H9 (cell line): ENCODE data around the gene NR3C2. TPM values are rescaled to one million over a fixed set of nuclear protein-coding genes. Genes with fewer than 3 reads are reported as not detected.

Experiments used
- DNase-seq: peaks from one replicate; pipeline ENCODE4 v3.0.0-alpha.2; 2017
- H2AFZ ChIP-seq: one replicate; pipeline ENCODE4 v1.6.1; 2013; ENCODE audit warnings: mild to moderate bottlenecking, low read length, control low read depth, moderate library complexity
- H2AK5ac ChIP-seq: 2 replicates; pipeline ENCODE4 v1.6.1; 2013; ENCODE audit warnings: low read length, control low read depth, mixed read lengths; ENCODE audit not compliant: insufficient read length
- H2BK120ac ChIP-seq: one replicate; pipeline ENCODE4 v1.6.1; 2013; ENCODE audit warnings: low read depth, mild to moderate bottlenecking, low read length, control low read depth, inconsistent platforms; ENCODE audit not compliant: poor library complexity, severe bottlenecking
- H2BK12ac ChIP-seq: 2 replicates; pipeline ENCODE4 v1.6.1; 2013; ENCODE audit warnings: low read length, control low read depth, mixed read lengths, low read depth; ENCODE audit not compliant: insufficient read length
- H2BK15ac ChIP-seq: 2 replicates; pipeline ENCODE4 v1.6.1; 2013; ENCODE audit warnings: low read depth, low read length, control low read depth
- H2BK20ac ChIP-seq: one replicate; pipeline ENCODE4 v1.6.1; 2013; ENCODE audit warnings: low read depth, mild to moderate bottlenecking, low read length, control low read depth, inconsistent platforms; ENCODE audit not compliant: poor library complexity, severe bottlenecking
- H2BK5ac ChIP-seq: 2 replicates; pipeline ENCODE4 v1.6.1; 2013; ENCODE audit warnings: low read length, control low read depth, mixed read lengths; ENCODE audit not compliant: insufficient read length
- H3K14ac ChIP-seq: 2 replicates; pipeline ENCODE4 v1.6.1; 2013; ENCODE audit warnings: low read length, control low read depth; ENCODE audit not compliant: insufficient read depth
- H3K18ac ChIP-seq: 2 replicates; pipeline ENCODE4 v1.6.1; 2013; ENCODE audit warnings: low read depth, mild to moderate bottlenecking, mixed read lengths, low read length, control low read depth; ENCODE audit not compliant: insufficient read length
- H3K23ac ChIP-seq: 2 replicates; pipeline ENCODE4 v1.6.1; 2013; ENCODE audit warnings: low read length, control low read depth, mixed read lengths, low read depth; ENCODE audit not compliant: insufficient read length
- H3K23me2 ChIP-seq: 2 replicates; pipeline ENCODE4 v1.6.1; 2013; ENCODE audit warnings: low read depth, mild to moderate bottlenecking, mixed read lengths, low read length, control low read depth; ENCODE audit not compliant: insufficient read length, poor library complexity, severe bottlenecking
- H3K27ac ChIP-seq: 2 replicates; pipeline ENCODE4 v1.5.1; 2013; ENCODE audit warnings: low read length, control low read depth, mixed read lengths, low read depth; ENCODE audit not compliant: insufficient read length
- H3K27me3 ChIP-seq: 2 replicates; pipeline ENCODE4 v1.6.1; 2013; ENCODE audit warnings: low read length, control low read depth, inconsistent platforms; ENCODE audit not compliant: insufficient read depth
- H3K4ac ChIP-seq: 2 replicates; pipeline ENCODE4 v1.6.1; 2013; ENCODE audit warnings: low read depth, mild to moderate bottlenecking, control low read depth, inconsistent platforms, low read length, moderate library complexity
- H3K4me1 ChIP-seq: 2 replicates; pipeline ENCODE4 v1.6.1; 2013; ENCODE audit warnings: low read length, control low read depth, inconsistent platforms; ENCODE audit not compliant: insufficient read depth
- H3K4me2 ChIP-seq: 2 replicates; pipeline ENCODE4 v1.6.1; 2013; ENCODE audit warnings: low read length, control low read depth, mixed read lengths; ENCODE audit not compliant: insufficient read length, insufficient read depth
- H3K56ac ChIP-seq: 2 replicates; pipeline ENCODE4 v1.6.1; 2013; ENCODE audit warnings: low read depth, mild to moderate bottlenecking, mixed read lengths, low read length, control low read depth; ENCODE audit not compliant: insufficient read length
- H3K79me1 ChIP-seq: 2 replicates; pipeline ENCODE4 v1.6.1; 2013; ENCODE audit warnings: low read depth, mild to moderate bottlenecking, moderate library complexity, low read length, control low read depth, inconsistent platforms; ENCODE audit not compliant: insufficient read depth, poor library complexity, severe bottlenecking
- H3K79me2 ChIP-seq: 2 replicates; pipeline ENCODE4 v1.6.1; 2013; ENCODE audit warnings: low read length, control low read depth, inconsistent platforms; ENCODE audit not compliant: insufficient read depth
- H3K9ac ChIP-seq: 2 replicates; pipeline ENCODE4 v1.6.1; 2013; ENCODE audit warnings: low read length, control low read depth, mixed read lengths; ENCODE audit not compliant: insufficient read length; ENCODE audit errors: extremely low read depth
- H3K9me3 ChIP-seq: one replicate; pipeline ENCODE4 v1.6.1; 2013; ENCODE audit warnings: low read depth, low read length, inconsistent platforms; ENCODE audit not compliant: control insufficient read depth
- H3T11ph ChIP-seq: one replicate; pipeline ENCODE4 v1.6.1; 2013; ENCODE audit warnings: mild to moderate bottlenecking, low read length, control low read depth, inconsistent platforms
- H4K20me1 ChIP-seq: one replicate; pipeline ENCODE4 v1.6.1; 2013; ENCODE audit not compliant: control insufficient read depth, insufficient read length, insufficient read depth
- H4K5ac ChIP-seq: 2 replicates; pipeline ENCODE4 v1.6.1; 2013; ENCODE audit warnings: low read depth, mild to moderate bottlenecking, mixed read lengths, low read length, control low read depth; ENCODE audit not compliant: insufficient read length
- H4K8ac ChIP-seq: replicated peaks from 2 replicates; pipeline ENCODE4 v1.6.1; 2013; ENCODE audit warnings: low read length, control low read depth, mixed read lengths, low read depth; ENCODE audit not compliant: insufficient read length
- H4K91ac ChIP-seq: 2 replicates; pipeline ENCODE4 v1.6.1; 2013; ENCODE audit warnings: low read depth, mild to moderate bottlenecking, moderate library complexity, mixed read lengths, low read length, control low read depth; ENCODE audit not compliant: insufficient read length
- H3K27ac Mint-ChIP-seq, 3 experiments: 2 replicates in 2 of 3; 3 replicates in 1 of 3; pipeline ENCODE4 v1.8.0; 2020 to 2021; ENCODE audit warnings: mixed read lengths in 3 of 3, mild to moderate bottlenecking in 1 of 3, moderate library complexity in 1 of 3
- H3K27me3 Mint-ChIP-seq: 2 replicates; pipeline ENCODE4 v1.8.0; 2021; ENCODE audit warnings: low read depth, mild to moderate bottlenecking, moderate library complexity, mixed read lengths
- H3K36me3 Mint-ChIP-seq, 3 experiments: 2 replicates in 2 of 3; 3 replicates in 1 of 3; pipeline ENCODE4 v1.8.0; 2020 to 2021; ENCODE audit warnings: low read depth in 3 of 3, mixed read lengths in 3 of 3; ENCODE audit not compliant: insufficient read depth in 1 of 3
- H3K4me1 Mint-ChIP-seq, 2 experiments: 2 replicates each; pipeline ENCODE4 v1.8.0; 2020; ENCODE audit warnings: mixed read lengths in 2 of 2
- H3K4me3 Mint-ChIP-seq, 2 experiments: 2 replicates in 1 of 2; 3 replicates in 1 of 2; pipeline ENCODE4 v1.8.0; 2020 to 2021; ENCODE audit warnings: mild to moderate bottlenecking in 2 of 2, mixed read lengths in 2 of 2, moderate library complexity in 1 of 2
- H3K9me3 Mint-ChIP-seq, 2 experiments: 2 replicates in 1 of 2; 3 replicates in 1 of 2; pipeline ENCODE4 v1.8.0; 2020; ENCODE audit warnings: mild to moderate bottlenecking in 2 of 2, mixed read lengths in 2 of 2, moderate library complexity in 1 of 2
- CTCF ChIP-seq: fragments of 200-600 bp; sonication (generic); conservative IDR thresholded peaks from 3 replicates; pipeline ENCODE4 v1.8.0; 2021; ENCODE audit warnings: antibody characterized with exemption, mild to moderate bottlenecking
- WGBS: extraction: QIAGEN DNeasy Blood & Tissue Kit; methylation state at CpG from one replicate; pipeline ENCODE4 v1.1.7; 2013; ENCODE audit warnings: missing lambda C conversion rate, low lambda C conversion rate, mixed read lengths; ENCODE audit not compliant: insufficient read length; ENCODE audit errors: extremely low coverage; 5-methylcytosine and 5-hydroxymethylcytosine counted together
- total RNA-seq: library from RNA; stranded (reverse); gene quantifications from 2 replicates; pipeline ENCODE4 v1.2.1, GENCODE V29; 2021

NR3C2 gene
- total RNA-seq, 1 experiment from 2014 or later = 1.4 TPM

GRCh38 chr4:148079961-148080360, 362.3 kb downstream of the NR3C2 start:
- no peak overlapping the region for H2BK120ac ChIP-seq
- no peak overlapping the region for H4K5ac ChIP-seq
- no peak overlapping the region for H2BK15ac ChIP-seq
- H3K9ac ChIP-seq = no peak overlapping the region
- TF ChIP-seq CTCF = no peak
- H3K9me3 ChIP-seq = peaks cover 8% of the 10 kb centered on the region
- peaks cover 0 to 5% of the 10 kb centered on the region in 2 experiments; a peak in 2 of 4 replicates for H3K4me1 Mint-ChIP-seq
- H4K20me1 ChIP-seq = no peaks in the 10 kb centered on the region
- H3K23ac ChIP-seq = no peak overlapping the region
- H3K9me3 Mint-ChIP-seq = peaks cover 13% of the 10 kb centered on the region in 2 experiments
- no peak overlapping the region for H2BK20ac ChIP-seq
- no peak overlapping the region for H2BK12ac ChIP-seq
- H4K91ac ChIP-seq = no peak overlapping the region
- no peaks in the 10 kb centered on the region for H3K79me2 ChIP-seq
- H3K18ac ChIP-seq = no peak overlapping the region
- H3K79me1 ChIP-seq = no peaks in the 10 kb centered on the region
- WGBS = no CpG with 5 or more reads among the region's 7 CpGs
- no peak overlapping the region for H3K4ac ChIP-seq
- H2AFZ ChIP-seq = no peak overlapping the region
- H3K36me3 Mint-ChIP-seq = peaks cover 11 to 16% (median 15%) of the 10 kb centered on the region in 3 experiments
- H2BK5ac ChIP-seq = no peak overlapping the region
- H3K56ac ChIP-seq = no peak overlapping the region
- H3K4me1 ChIP-seq = no peaks in the 10 kb centered on the region
- no peak overlapping the region for H4K8ac ChIP-seq
- no peak for DNase-seq
- no peak overlapping the region for H3K4me3 Mint-ChIP-seq
- H3K14ac ChIP-seq = no peak overlapping the region
- no peak overlapping the region for H3K27ac Mint-ChIP-seq
- H3K4me2 ChIP-seq = no peak overlapping the region
- no peak overlapping the region for H3K27ac ChIP-seq
- H2AK5ac ChIP-seq = no peak overlapping the region
- no peak overlapping the region for H3T11ph ChIP-seq
- H3K23me2 ChIP-seq = no peaks in the 10 kb centered on the region
- H3K27me3 ChIP-seq = no peaks in the 10 kb centered on the region
- no peaks in the 10 kb centered on the region for H3K27me3 Mint-ChIP-seq
